Neural cell (in vitro differentiated cells): ENCODE data around the gene ISG20. TPM values are rescaled to one million over a fixed set of nuclear protein-coding genes. Genes with fewer than 3 reads are reported as not detected.

Experiments
- H2AFZ ChIP-seq: fragments of 200-600, 300-800 bp; sonication (generic), shearing (Covaris generic); 2 replicates; pipeline ENCODE4 v1.6.0; 2014; ENCODE audit warnings: low read depth, mild to moderate bottlenecking, antibody characterized with exemption, low read length, moderate library complexity
- H3F3A ChIP-seq: fragments of 200-600 bp; shearing (Covaris generic); 2 replicates; pipeline ENCODE4 v1.6.1; 2016; ENCODE audit warnings: mild to moderate bottlenecking, moderate library complexity, mixed read lengths, antibody characterized with exemption, low read length; ENCODE audit not compliant: insufficient read depth, poor library complexity, severe bottlenecking
- H3K27ac ChIP-seq: fragments of 200-600, 300-800 bp; sonication (generic), shearing (Covaris generic); 2 replicates; pipeline ENCODE4 v1.5.1; 2014; ENCODE audit warnings: mild to moderate bottlenecking, low read length, moderate library complexity
- H3K27me3 ChIP-seq: fragments of 300-800, 200-600 bp; sonication (generic), shearing (Covaris generic); 2 replicates; pipeline ENCODE4 v1.6.0; 2014; ENCODE audit warnings: mild to moderate bottlenecking, low read depth, low read length, moderate library complexity; ENCODE audit not compliant: insufficient read depth
- H3K36me3 ChIP-seq: fragments of 300-800, 200-600 bp; sonication (generic), shearing (Covaris generic); 2 replicates; pipeline ENCODE4 v1.5.1; 2014; ENCODE audit warnings: mild to moderate bottlenecking, antibody characterized with exemption, low read length, moderate library complexity; ENCODE audit not compliant: insufficient read depth
- H3K4me2 ChIP-seq: fragments of 300-800, 200-600 bp; sonication (generic), shearing (Covaris generic); 2 replicates; pipeline ENCODE4 v1.6.0; 2014; ENCODE audit warnings: mild to moderate bottlenecking, low read length
- H3K4me3 ChIP-seq: fragments of 300-800, 200-600 bp; sonication (generic), shearing (Covaris generic); 2 replicates; pipeline ENCODE4 v1.5.1; 2014; ENCODE audit warnings: mild to moderate bottlenecking, low read length, moderate library complexity
- H3K79me2 ChIP-seq: fragments of 200-600 bp; shearing (Covaris generic); replicated peaks from 2 replicates; pipeline ENCODE4 v1.6.0; 2014; ENCODE audit warnings: mild to moderate bottlenecking, low read length, moderate library complexity; ENCODE audit not compliant: insufficient read depth
- H3K9ac ChIP-seq: fragments of 300-800, 200-600 bp; sonication (generic), shearing (Covaris generic); 2 replicates; pipeline ENCODE4 v1.6.1; 2016; ENCODE audit warnings: mild to moderate bottlenecking, low read length, mixed read lengths
- H3K9me2 ChIP-seq: fragments of 200-600 bp; shearing (Covaris generic); 2 replicates; pipeline ENCODE4 v1.6.1; 2016; ENCODE audit warnings: mild to moderate bottlenecking, low read length, mixed read lengths; ENCODE audit not compliant: insufficient read depth
- H3K9me3 ChIP-seq: fragments of 200-600, 300-800 bp; sonication (generic), shearing (Covaris generic); 2 replicates; pipeline ENCODE4 v1.6.1; 2016; ENCODE audit warnings: mild to moderate bottlenecking, mixed run types, low read length, moderate library complexity, mixed read lengths
- H4K20me1 ChIP-seq: fragments of 200-600 bp; shearing (Covaris generic); 2 replicates; pipeline ENCODE4 v1.6.1; 2016; ENCODE audit warnings: mild to moderate bottlenecking, mixed run types; ENCODE audit not compliant: insufficient read depth
- CTCF ChIP-seq: fragments of 450-650 bp; IDR thresholded peaks from 2 replicates; pipeline ENCODE4 v1.5.1; 2014; ENCODE audit warnings: antibody characterized with exemption, mild to moderate bottlenecking, moderate library complexity; ENCODE audit not compliant: poor library complexity, severe bottlenecking
- EP300 ChIP-seq: fragments of 450-650 bp; conservative IDR thresholded peaks from 2 replicates; pipeline ENCODE4 v1.6.1; 2014; ENCODE audit warnings: antibody characterized with exemption, mild to moderate bottlenecking, moderate library complexity; ENCODE audit not compliant: poor library complexity, severe bottlenecking
- EZH2 ChIP-seq: fragments of 200-600, 300-800 bp; shearing (Covaris generic), sonication (generic); IDR thresholded peaks from 2 replicates; pipeline ENCODE4 v1.6.1; 2014; ENCODE audit warnings: antibody characterized with exemption, low read length, borderline replicate concordance, mild to moderate bottlenecking; ENCODE audit not compliant: insufficient read depth, poor library complexity, severe bottlenecking
- MXI1 ChIP-seq: fragments of 450-650 bp; conservative IDR thresholded peaks from 2 replicates; pipeline ENCODE4 v1.6.1; 2014; ENCODE audit warnings: antibody characterized with exemption, mild to moderate bottlenecking; ENCODE audit not compliant: poor library complexity, severe bottlenecking
- POLR2AphosphoS5 ChIP-seq: IDR thresholded peaks from 2 replicates; pipeline ENCODE4 v1.6.1; 2012
- RAD21 ChIP-seq: fragments of 450-650 bp; conservative IDR thresholded peaks from 2 replicates; pipeline ENCODE4 v1.6.1; 2014; ENCODE audit warnings: antibody characterized with exemption, mild to moderate bottlenecking, moderate library complexity
- REST ChIP-seq: IDR thresholded peaks from 2 replicates; pipeline ENCODE4 v1.6.1; 2012; ENCODE audit warnings: borderline replicate concordance
- SMC3 ChIP-seq: fragments of 450-650 bp; conservative IDR thresholded peaks from 2 replicates; pipeline ENCODE4 v1.6.1; 2014; ENCODE audit warnings: antibody characterized with exemption, mild to moderate bottlenecking, moderate library complexity; ENCODE audit not compliant: poor library complexity
- TAF1 ChIP-seq: IDR thresholded peaks from 2 replicates; pipeline ENCODE4 v1.6.1; 2012; ENCODE audit warnings: low read depth
- polyA plus RNA-seq: library from polyadenylated mRNA; depleted of rRNA; stranded (reverse); fragments of >200 nt; gene quantifications from 2 replicates; pipeline ENCODE4 v1.2.3, GENCODE V29; 2014

Gene ISG20
- polyA plus RNA-seq, 1 donor from 2014 or later, result 0.88 TPM

DNA sequence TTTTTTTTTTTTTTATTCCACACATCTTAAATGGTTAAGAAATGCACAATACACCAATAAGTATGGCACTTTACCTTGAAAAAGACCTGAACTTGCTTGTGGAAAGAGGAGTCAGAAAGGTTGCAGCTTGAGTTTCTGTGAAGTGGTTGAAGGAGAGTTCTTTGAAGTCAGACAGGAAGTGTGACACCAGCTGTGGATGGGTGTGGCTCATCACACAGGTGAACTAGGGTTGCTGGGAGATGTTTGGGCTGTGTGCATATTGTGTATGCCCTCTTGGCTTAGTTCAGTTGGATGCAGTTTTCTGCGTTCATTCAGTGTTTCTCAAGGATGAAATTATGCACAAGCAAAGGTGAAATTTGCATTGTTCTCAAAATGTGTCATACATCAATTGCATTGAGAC, 11.4 kb upstream of the ISG20 start:
- no peaks in the 10 kb centered on the region for H4K20me1 ChIP-seq
- TF ChIP-seq CTCF (no peak), SMC3 (no peak), MXI1 (no peak), EP300 (no peak), RAD21 (no peak), TAF1 (no peak), REST (no peak), EZH2 (no peak), POLR2AphosphoS5 (no peak)
- H3K4me2 ChIP-seq, result no peak overlapping the region

GRCh38 chr15:88628018-88628654, 10.7 kb upstream of the ISG20 start:
- no peak for TF ChIP-seq EP300
- TF ChIP-seq TAF1, result no peak
- no peak for TF ChIP-seq RAD21
- no peak for TF ChIP-seq POLR2AphosphoS5
- no peak overlapping the region for H3K4me3 ChIP-seq
- no peak overlapping the region for H3K9ac ChIP-seq
- no peaks in the 10 kb centered on the region for H3K9me2 ChIP-seq
- no peaks in the 10 kb centered on the region for H3F3A ChIP-seq
- H3K4me2 ChIP-seq, result no peak overlapping the region
- H3K79me2 ChIP-seq, result peaks cover 39% of the 10 kb centered on the region
- peaks cover 8% of the 10 kb centered on the region for H3K36me3 ChIP-seq
- H3K27me3 ChIP-seq, result no peaks in the 10 kb centered on the region
- no peak overlapping the region for H3K27ac ChIP-seq
- H3K9me3 ChIP-seq, result no peaks in the 10 kb centered on the region
- no peak overlapping the region for H2AFZ ChIP-seq
- no peaks in the 10 kb centered on the region for H4K20me1 ChIP-seq

More for the DNA sequence above, 11.4 kb upstream of the ISG20 start:
- Histone ChIP-seq H3K27ac (no peak overlapping the region), H2AFZ (no peak overlapping the region), H3K9me3 (no peaks in the 10 kb centered on the region), H3K36me3 (peaks cover 8% of the 10 kb centered on the region), H3K4me3 (no peak overlapping the region), H3K27me3 (no peaks in the 10 kb centered on the region), H3K9me2 (no peaks in the 10 kb centered on the region), H3K79me2 (peaks cover 46% of the 10 kb centered on the region), H3K9ac (no peak overlapping the region), H3F3A (no peaks in the 10 kb centered on the region)
